Natural killer cell treated with Interleukin-12 subunit alpha and Interleukin-12 subunit beta and Interleukin-15 and Interleukin-18, amount 100 ng/mL, for 72 hours (primary cell): ENCODE results near the gene RADIL. TPM values are rescaled to one million over a fixed set of nuclear protein-coding genes. Genes with fewer than 3 reads are reported as not detected.
A peak's percentile ranks its signal among the peaks of the same experiment; 100 is the strongest.
"Not testable (repeated sequence)": the region's sequence is repeated elsewhere in the genome, so short reads cannot be mapped to it uniquely, and the experiment has no call there.

Experiments used
- ATAC-seq, 2 donors: fragments of 150-1000 bp; cut with Tn5 transposase in 1 of 2; sonication (Bioruptor Pico), chemical (Tn5 transposase) in 1 of 2; 2 replicates each; pipeline ENCODE4 v1.10.0; 2021
- DNase-seq: peaks from one replicate; pipeline ENCODE4 v3.0.0; 2022; ENCODE audit warnings: low spot score
- H3K27ac Mint-ChIP-seq, 2 donors: 1 replicate in 1 of 2; 2 replicates in 1 of 2; pipeline ENCODE4 v1.8.0; 2022; ENCODE audit warnings: mixed read lengths in 2 of 2, mild to moderate bottlenecking in 1 of 2, moderate library complexity in 1 of 2
- H3K27me3 Mint-ChIP-seq, 2 donors: 1 replicate in 1 of 2; 2 replicates in 1 of 2; pipeline ENCODE4 v1.8.0; 2022; ENCODE audit warnings: mixed read lengths in 2 of 2
- H3K36me3 Mint-ChIP-seq: one replicate; pipeline ENCODE4 v1.8.0; 2022; ENCODE audit warnings: mixed read lengths
- H3K4me1 Mint-ChIP-seq, 2 donors: 1 replicate in 1 of 2; 2 replicates in 1 of 2; pipeline ENCODE4 v1.8.0; 2022; ENCODE audit warnings: low read depth in 2 of 2, mixed read lengths in 2 of 2, mild to moderate bottlenecking in 1 of 2
- H3K4me3 Mint-ChIP-seq: one replicate; pipeline ENCODE4 v1.8.0; 2022; ENCODE audit warnings: mixed read lengths
- H3K9me3 Mint-ChIP-seq: 2 replicates; pipeline ENCODE4 v1.8.0; 2022; ENCODE audit warnings: mixed read lengths
- total RNA-seq, 2 donors: library from RNA; stranded (reverse); gene quantifications; one replicate each; pipeline ENCODE4 v1.2.3, GENCODE V29; 2022

RADIL gene
- total RNA-seq, 2 donors from 2014 or later = 0.19 TPM; not detected in 1

DNA sequence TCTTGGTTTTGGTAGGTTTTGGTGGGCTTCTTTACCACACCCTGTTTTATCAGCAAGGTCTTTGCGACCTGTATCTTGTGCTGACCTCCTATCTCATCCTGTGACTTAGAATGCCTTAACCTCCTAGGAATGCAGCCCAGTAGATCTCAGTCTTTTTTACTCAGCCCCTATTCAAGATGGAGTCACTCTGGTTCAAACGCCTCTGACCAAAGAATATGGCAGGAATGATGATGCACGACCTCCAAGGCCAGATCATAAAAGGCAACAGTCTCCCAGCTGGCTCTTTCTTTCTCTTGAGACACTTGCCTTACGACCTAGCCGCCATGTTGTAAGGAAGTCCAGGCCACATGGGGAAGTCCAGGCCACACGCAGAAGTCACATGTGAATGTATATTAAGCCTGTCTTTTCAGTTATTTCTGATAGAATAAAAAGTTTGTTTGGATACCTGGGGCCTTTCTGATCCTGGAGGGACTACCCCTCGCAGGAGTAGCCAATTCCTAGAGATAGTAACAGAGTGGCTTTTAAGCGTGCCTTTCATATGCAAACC, 10.5 kb upstream of the RADIL start:
- ATAC-seq (no peak), DNase-seq (no peak)
- Mint-ChIP-seq H3K36me3 (no peaks in the 10 kb centered on the region), H3K4me1 (no peaks in the 10 kb centered on the region), H3K9me3 (no peaks in the 10 kb centered on the region), H3K27ac (no peak overlapping the region), H3K27me3 (peaks cover 11 to 16% of the 10 kb centered on the region in 2 donors), H3K4me3 (no peak overlapping the region)

DNA sequence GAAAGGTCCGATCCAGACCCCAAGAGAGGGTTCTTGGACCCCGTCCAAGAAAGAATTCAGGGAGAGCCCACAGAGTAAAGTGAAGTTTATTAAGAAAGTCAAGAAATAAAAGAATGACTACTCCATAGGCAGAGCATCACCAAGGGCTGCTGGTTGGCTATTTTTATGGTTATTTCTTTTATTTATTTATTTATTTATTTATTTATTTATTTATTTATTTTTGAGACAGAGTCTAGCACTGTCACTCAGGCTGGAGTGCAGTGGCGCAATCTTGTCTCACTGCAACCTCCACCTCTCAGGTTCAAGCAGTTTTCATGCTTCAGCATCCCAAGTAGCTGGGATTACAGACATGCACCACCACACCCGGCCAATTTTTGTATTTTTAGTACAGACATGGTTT, 9.7 kb upstream of the RADIL start:
- H3K9me3 Mint-ChIP-seq, H3K27ac Mint-ChIP-seq, H3K4me1 Mint-ChIP-seq, H3K36me3 Mint-ChIP-seq, DNase-seq, ATAC-seq, H3K4me3 Mint-ChIP-seq: not testable (repeated sequence)
- peaks cover 10 to 12% of the 10 kb centered on the region in 2 donors for H3K27me3 Mint-ChIP-seq

DNA sequence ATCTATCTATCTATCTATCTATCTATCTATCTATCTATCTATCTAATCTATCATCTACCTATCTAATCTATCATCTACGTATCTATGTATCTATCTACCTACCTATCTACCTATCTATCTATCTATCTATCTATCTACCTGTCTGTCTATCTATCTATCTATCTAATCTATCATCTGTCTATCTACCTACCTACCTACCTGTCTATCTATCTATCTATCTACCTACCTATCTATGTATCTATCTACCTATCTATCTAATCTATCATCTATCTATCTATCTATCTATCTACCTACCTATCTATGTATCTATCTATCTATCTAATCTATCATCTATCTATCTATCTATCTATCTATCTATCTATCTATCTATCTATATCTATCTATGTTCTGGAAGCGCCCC, 8.0 kb upstream of the RADIL start:
- H3K27ac Mint-ChIP-seq, H3K4me3 Mint-ChIP-seq, H3K36me3 Mint-ChIP-seq, DNase-seq, ATAC-seq, H3K9me3 Mint-ChIP-seq, H3K4me1 Mint-ChIP-seq, H3K27me3 Mint-ChIP-seq: not testable (repeated sequence)

DNA sequence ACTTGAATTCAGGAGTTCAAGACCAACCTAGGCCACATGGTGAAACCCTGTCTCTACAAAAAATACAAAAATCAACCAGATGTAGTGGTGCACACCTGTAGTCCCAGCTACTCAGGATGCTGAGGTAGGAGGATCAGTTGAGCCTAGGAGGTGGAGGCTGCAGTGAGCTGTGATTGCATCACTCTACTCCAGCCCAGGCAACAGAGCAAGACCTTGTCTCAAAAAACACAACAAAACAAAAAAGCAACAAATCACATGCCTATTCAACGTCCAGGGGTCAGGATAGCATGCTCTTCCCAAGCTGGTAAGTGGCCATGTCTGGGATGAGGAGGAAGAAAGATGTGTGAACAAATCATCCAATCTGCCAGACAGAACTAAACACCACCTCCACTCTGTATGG, 6.2 kb upstream of the RADIL start:
- H3K9me3 Mint-ChIP-seq = no peaks in the 10 kb centered on the region
- no peak overlapping the region for H3K4me3 Mint-ChIP-seq
- H3K27me3 Mint-ChIP-seq = peaks cover 6 to 9% of the 10 kb centered on the region in 2 donors
- ATAC-seq (no peak), DNase-seq (no peak)
- no peaks in the 10 kb centered on the region for H3K4me1 Mint-ChIP-seq
- no peaks in the 10 kb centered on the region for H3K36me3 Mint-ChIP-seq
- H3K27ac Mint-ChIP-seq = no peak overlapping the region

DNA sequence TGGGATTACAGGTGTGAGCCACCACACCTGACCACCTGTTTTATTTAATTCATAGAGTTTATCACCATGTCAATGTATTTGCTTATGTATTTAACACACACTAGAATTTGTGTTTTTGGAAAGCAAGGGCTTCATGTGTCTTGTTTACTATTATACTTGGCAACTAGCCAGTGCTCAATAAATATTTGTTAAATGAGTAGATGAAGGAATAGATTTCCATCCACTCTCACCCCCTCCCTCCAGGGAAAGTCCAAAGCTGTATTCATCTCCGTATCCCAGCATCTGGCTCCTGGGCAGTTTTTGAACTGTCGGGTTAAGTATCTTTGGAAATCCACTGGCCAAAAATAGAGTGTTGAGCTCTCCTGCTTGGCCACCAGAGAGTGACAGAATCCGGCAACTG, 4.6 kb upstream of the RADIL start:
- Mint-ChIP-seq H3K4me1 (no peaks in the 10 kb centered on the region), H3K27me3 (peaks cover 6 to 9% of the 10 kb centered on the region in 2 donors), H3K36me3 (no peaks in the 10 kb centered on the region), H3K9me3 (no peaks in the 10 kb centered on the region), H3K4me3 (no peak overlapping the region), H3K27ac (no peak overlapping the region)
- ATAC-seq (no peak), DNase-seq (no peak)

DNA sequence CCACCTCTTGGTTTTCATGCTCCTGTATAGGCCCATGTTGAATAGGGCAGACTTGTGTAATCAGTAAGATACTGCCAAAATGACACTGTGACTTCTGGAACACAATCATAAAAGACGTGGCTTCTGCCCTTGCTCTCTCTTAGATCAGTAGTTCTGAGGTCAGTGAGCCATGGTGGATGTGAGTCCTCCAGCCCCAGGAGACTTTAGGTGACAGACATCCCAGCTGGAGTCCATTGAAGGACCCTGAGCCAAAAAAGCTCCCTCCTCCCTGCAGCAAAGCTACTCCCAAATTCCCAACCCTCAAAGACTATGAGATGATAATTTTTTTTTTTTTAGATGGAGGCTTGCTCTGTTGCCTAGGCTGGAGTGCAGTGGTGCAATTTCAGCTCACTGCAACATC, 3.2 kb upstream of the RADIL start:
- Mint-ChIP-seq H3K9me3 (no peaks in the 10 kb centered on the region), H3K27ac (no peak overlapping the region)

DNA sequence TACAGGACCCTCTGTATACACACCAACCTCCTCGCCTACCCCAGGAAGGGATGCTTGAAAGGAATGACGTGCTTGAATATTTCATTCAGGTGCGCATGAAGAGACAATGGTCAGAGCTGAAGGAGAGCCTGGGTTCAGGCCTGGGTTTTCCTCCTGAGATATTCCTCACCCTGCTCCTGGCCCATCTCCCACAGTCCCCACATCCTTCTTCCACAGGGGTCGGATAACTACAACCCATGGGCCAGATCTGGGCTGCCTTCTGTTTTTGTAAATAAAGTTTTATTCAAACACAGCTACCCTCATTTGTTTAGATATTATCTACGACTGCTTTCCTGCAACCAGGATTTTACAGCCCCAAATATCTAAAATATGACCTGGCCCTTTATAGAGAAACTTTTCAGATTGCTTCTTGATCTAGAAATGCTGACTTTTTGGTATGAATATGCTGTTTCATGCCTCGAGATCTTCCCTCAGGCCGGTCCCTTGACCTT, 1.8 kb upstream of the RADIL start:
- peaks cover 10 to 17% of the 10 kb centered on the region in 2 donors for H3K27me3 Mint-ChIP-seq
- H3K27ac Mint-ChIP-seq = no peak overlapping the region
- no peaks in the 10 kb centered on the region for H3K9me3 Mint-ChIP-seq
- DNase-seq (no peak), ATAC-seq (no peak)
- no peak overlapping the region for H3K4me3 Mint-ChIP-seq
- H3K36me3 Mint-ChIP-seq = no peaks in the 10 kb centered on the region
- peaks cover 8 to 9% of the 10 kb centered on the region in 2 donors for H3K4me1 Mint-ChIP-seq

More for the DNA sequence above, 3.2 kb upstream of the RADIL start:
- Mint-ChIP-seq H3K4me1 (peaks cover 8 to 9% of the 10 kb centered on the region in 2 donors), H3K4me3 (no peak overlapping the region), H3K36me3 (no peaks in the 10 kb centered on the region), H3K27me3 (peaks cover 16 to 17% of the 10 kb centered on the region in 2 donors)
- ATAC-seq (no peak), DNase-seq (no peak)

DNA sequence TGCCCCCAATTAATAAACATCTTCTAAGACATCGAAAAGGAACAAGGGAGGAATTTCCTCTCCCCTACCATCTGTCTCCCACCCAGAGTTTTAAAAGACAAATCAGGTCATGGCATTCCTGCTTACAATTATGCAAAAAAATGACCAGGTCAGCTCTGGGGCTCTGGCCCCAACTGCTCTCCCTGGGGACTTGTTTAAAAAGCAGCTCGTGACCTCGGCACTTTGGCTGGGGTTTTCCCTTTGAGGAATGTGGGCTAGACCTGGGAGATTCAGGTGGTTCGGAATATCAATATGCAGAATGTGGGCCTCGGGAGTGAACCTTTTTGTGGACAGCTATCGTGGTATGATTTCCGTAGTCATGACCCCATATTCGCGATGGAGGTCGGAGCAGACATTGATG, 648 bp upstream of the RADIL start:
- Mint-ChIP-seq H3K27ac (no peak overlapping the region), H3K4me1 (peaks cover 8 to 9% of the 10 kb centered on the region in 2 donors), H3K4me3 (no peak overlapping the region), H3K9me3 (no peaks in the 10 kb centered on the region), H3K27me3 (peaks cover 10 to 16% of the 10 kb centered on the region in 2 donors), H3K36me3 (no peaks in the 10 kb centered on the region)
- ATAC-seq (no peak), DNase-seq (no peak)

DNA sequence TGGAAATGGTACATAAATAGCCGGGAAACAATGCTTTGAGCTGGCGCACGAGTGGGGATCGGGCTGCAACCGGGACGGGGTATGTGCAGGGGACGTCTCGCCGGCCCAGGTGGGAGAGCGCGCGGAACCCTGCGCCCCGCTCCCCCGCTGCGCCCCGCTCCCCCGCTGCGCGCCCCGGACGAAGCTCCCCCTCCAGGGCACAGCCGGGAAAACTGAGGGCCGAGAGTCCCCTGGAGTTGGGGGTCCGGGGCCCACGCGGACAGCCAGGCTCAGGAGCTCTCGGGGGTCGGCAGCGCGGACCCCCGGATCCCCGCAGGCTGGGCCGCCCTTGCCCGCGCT, 514 bp downstream of the RADIL start:
- H3K4me1 Mint-ChIP-seq = peaks cover 8 to 9% of the 10 kb centered on the region in 2 donors
- H3K36me3 Mint-ChIP-seq = no peaks in the 10 kb centered on the region
- no peak overlapping the region for H3K27ac Mint-ChIP-seq
- peak overlapping the region; percentile 59 for H3K4me3 Mint-ChIP-seq
- ATAC-seq = no peak
- peaks cover 10 to 16% of the 10 kb centered on the region in 2 donors for H3K27me3 Mint-ChIP-seq
- DNase-seq = no peak
- no peaks in the 10 kb centered on the region for H3K9me3 Mint-ChIP-seq

DNA sequence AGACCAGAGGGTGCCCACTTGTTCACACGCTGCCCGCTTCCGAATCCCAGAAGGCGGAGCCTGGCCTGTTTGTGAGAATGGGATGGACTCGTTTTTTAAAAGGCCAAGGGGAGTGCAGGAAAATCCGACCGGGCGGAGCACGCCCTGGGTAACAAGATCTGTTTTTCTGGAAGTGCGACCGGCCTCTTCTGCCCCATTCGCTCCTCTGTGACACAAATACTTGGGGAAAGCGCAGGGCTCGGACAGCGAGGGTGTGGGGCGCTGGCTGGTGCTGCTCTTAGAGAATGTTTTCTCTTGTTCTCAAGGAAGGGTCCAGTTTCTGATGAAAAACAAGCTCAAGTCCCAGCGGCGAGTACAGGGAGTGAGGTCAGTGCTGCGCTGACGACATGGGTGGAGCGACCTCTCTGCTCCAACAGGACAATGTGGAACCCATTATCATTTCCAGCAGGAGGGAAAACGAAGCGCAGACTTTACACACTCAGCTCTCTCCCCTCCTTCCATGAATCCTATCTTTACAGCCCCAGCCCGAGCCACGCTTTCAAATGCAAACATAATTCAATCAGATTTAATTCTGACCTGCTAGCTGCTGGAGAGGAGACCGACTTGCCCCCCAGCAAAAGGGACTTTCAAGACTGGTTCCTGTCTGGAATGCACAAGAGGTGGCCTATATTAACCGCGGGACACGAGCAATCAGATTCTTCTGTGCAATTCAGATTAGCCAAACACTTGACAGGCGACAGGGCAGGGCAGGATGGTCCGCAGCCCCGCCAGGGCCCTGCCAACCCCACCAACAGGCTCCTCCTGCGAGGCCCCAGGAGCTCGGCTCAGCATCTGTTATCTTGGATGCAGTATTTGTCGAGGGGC, 1.1 kb downstream of the RADIL start:
- Mint-ChIP-seq H3K27ac (no peak overlapping the region), H3K4me1 (peaks cover 8 to 9% of the 10 kb centered on the region in 2 donors), H3K9me3 (no peaks in the 10 kb centered on the region), H3K4me3 (peak overlapping the region; percentile 59), H3K27me3 (peaks cover 10 to 16% of the 10 kb centered on the region in 2 donors), H3K36me3 (no peaks in the 10 kb centered on the region)
- no peak for ATAC-seq
- DNase-seq = no peak

DNA sequence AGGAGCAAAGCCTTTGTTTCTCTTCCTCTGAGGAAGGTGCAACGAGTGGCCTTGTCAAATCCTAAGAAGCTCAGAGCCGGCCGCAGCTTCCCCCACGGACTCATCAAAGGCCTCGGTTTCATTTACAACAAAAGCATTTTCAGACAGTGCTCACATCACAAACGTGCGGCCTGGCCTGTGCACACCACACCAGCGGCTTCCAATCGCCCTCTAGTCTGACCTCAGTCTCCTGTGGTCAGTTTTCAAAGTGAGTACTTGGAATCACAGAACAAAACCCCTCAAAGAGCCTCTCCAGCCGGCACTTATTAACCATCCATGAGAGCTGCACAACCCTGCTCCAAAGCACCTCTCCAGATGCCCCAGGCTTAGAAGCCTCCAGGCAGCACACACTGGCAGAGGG, 3.3 kb downstream of the RADIL start:
- Mint-ChIP-seq H3K27ac (no peak overlapping the region), H3K4me3 (no peak overlapping the region)

DNA sequence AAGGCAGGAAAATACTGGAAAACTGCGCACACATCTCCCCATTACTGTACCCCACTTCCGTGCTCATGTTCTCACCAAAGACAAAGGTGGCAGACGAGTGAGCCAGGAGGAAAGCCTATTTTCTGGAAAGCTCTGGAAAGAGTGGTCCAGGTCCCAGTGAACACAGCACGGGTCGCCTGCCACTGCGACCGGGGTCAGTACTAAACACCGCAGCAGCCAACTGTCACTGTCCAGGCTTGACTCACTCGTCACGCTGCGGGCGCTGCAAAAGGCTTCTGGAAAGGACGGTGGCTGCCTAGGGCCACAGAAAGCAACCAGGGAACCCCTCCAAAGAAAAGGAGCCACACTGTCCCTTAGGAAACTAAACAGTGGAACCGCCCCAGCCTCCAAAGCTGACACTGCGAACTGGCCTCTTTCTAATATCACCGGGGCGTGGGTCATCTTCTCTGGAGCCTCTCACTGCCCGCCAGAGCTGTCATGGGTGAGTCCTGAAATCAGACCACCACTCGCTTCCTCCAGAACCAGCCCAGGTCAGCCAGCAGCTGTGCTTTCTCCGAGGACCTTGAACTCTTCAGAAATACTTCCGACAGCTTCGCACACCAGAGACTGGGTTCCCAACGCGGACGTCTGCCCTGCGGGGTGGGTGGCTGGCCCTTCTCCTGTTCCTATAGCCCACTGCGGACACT, 4.0 kb downstream of the RADIL start:
- no peaks in the 10 kb centered on the region for H3K36me3 Mint-ChIP-seq
- ATAC-seq = no peak
- no peaks in the 10 kb centered on the region for H3K9me3 Mint-ChIP-seq
- H3K27ac Mint-ChIP-seq = no peak overlapping the region
- H3K4me1 Mint-ChIP-seq = peaks cover 8 to 9% of the 10 kb centered on the region in 2 donors
- DNase-seq = no peak
- no peak overlapping the region for H3K4me3 Mint-ChIP-seq
- H3K27me3 Mint-ChIP-seq = peaks cover 10 to 16% of the 10 kb centered on the region in 2 donors

More for the DNA sequence above, 3.3 kb downstream of the RADIL start:
- peaks cover 8 to 9% of the 10 kb centered on the region in 2 donors for H3K4me1 Mint-ChIP-seq
- no peaks in the 10 kb centered on the region for H3K36me3 Mint-ChIP-seq
- DNase-seq (no peak), ATAC-seq (no peak)
- H3K9me3 Mint-ChIP-seq = no peaks in the 10 kb centered on the region
- H3K27me3 Mint-ChIP-seq = peaks cover 10 to 16% of the 10 kb centered on the region in 2 donors

DNA sequence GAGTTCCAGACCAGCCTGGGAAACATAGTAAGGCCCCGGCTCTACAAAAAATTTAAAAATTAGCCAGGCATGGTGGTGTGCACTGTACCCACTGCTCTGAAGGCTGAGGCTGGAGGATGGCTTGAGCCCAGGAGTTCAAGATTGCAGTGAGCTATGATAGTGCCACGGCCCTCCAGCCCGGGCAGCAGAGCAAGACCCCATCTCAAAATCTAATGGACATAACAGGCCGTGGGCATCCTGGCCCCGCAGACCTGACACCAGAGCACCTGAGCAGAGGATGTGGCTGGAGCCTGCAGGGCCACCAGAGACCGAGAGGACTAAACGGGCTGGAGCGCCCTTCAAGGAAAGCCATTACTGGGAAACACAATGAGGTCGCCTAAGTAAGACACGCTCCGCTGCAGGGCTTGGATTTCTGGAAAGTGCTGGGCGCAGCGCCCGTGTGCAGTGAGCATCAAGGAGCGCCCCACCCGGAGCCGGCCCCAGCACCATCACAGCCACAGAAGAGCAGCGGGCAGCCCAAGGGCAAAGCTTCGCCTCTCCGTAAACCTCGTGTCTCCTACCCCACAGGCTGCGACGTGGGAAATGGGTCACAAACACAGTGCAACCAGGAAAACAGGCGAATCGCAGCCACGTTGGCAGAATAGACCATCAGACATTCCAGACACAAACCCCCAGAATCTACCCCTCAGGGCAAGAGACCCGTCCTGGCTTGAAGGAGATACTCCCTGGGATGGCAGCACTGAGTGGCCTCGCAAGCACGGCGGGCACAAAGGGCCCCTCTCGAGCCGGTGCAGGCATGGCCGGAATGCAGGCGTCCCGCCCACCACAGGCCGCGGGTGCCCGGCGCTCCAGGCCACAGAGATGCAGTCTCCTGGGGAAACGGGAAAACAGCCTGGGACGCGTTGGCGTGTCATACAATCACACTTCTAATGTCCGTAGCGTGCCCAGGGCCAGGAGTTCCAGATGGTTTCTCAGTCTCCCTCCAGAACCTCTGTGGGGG, 4.9 kb downstream of the RADIL start:
- no peaks in the 10 kb centered on the region for H3K9me3 Mint-ChIP-seq
- H3K27me3 Mint-ChIP-seq = peaks cover 10 to 16% of the 10 kb centered on the region in 2 donors
- H3K27ac Mint-ChIP-seq = no peak overlapping the region
- ATAC-seq (no peak), DNase-seq (no peak)
- H3K4me3 Mint-ChIP-seq = no peak overlapping the region
- no peaks in the 10 kb centered on the region for H3K36me3 Mint-ChIP-seq
- H3K4me1 Mint-ChIP-seq = peaks cover 8 to 9% of the 10 kb centered on the region in 2 donors
